NCI-H2171 treated with DMSO at 0.1 percent for 48 hours (cell line): ENCODE measurements around the gene SMIM41.

Experiments used
- DNase-seq: peaks from one replicate; lab custom pipeline; 2025; lab: John Stamatoyannopoulos, UW

SMIM41 gene

DNA sequence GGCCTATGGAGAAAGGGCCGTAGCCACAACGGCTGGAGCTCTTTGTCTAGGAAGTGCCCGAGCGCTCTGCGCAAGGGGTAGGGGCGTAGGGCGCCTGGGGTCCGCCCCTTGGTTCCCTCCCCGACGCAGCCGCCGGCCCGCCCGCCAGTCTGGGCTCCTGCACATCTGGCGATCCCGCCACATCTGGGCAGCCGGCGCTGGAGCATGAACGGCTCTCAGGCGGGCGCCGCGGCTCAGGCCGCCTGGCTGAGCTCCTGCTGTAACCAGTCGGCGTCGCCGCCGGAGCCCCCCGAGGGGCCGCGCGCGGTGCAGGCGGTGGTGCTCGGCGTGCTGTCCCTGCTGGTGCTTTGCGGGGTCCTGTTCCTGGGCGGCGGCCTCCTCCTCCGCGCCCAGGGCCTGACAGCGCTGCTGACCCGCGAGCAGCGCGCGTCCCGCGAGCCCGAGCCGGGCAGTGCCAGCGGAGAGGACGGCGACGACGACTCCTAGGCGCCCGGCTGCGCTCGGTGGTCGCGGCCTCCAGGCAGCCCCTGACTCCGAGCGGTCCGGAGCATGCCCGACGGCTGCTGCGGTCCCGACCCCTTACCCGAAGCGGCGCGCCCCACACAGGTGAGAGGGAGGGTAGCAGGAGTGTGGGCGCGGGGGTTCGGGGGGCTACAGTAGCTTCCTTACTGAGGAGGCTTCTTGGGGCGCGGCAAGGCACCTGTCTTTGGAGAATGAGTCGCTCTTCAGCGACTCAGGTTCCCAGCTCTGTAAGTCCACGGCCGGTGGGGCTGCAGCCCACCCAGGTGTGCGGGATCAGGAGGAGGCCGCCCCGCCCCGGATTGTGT, at the start of gene SMIM41:
Gene SMIM41 (plus strand): TSS at position 129 of the 827 bp plus-strand sequence. CDS start 76 bp downstream, at position 205.
- DNase-seq, result no peak

DNA sequence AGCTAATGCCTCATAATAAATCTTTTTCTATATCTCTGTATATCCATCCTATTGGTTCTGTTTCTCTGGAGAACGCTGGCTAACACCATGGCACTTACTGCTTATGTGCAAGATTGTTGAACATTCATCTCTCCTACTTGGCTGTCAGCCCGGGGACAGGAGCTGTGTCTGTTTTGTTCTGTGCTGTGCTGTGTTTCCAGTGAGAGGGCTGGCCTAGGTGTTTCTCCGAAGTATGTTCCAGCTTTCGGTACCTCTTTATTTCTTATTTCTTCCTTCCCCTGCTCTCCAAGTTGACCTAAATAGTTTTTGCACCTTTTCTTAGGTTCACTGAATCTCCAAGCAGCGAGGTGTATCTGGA, 47.1 kb upstream of the SMIM41 start:
- peak; percentile 62 for DNase-seq

DNA sequence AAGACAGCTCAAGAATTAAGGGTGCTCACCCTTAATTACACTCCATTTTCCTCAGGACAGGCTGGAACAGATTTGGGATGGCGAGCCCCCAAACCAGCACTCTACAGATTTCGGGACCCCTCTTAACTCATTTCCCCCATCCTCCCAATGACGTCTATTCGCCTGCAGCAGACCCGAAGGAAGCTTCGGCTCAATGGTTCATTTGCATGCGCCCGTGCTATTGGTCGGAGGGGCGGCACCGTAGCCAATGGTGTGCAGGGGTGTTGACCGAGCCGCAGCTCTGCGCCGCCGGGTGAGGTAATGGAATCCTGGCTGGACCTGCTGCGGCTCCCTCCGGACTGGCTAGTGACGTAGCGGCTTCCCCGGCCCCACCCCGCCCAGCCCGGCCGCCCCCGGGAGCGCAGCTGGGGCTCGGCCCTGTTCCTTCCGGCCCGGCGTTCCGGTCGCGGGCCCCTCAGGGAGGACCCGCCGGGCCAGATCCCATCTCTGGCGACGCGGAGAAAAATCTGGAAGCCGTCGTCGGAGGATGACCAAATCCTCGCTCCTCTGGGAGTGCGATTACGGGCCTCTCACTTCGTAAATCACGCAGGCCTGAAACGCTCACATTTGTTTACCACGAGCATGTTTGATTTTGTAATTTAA, 46.6 kb upstream of the SMIM41 start:
- peak; percentile 94 for DNase-seq

DNA sequence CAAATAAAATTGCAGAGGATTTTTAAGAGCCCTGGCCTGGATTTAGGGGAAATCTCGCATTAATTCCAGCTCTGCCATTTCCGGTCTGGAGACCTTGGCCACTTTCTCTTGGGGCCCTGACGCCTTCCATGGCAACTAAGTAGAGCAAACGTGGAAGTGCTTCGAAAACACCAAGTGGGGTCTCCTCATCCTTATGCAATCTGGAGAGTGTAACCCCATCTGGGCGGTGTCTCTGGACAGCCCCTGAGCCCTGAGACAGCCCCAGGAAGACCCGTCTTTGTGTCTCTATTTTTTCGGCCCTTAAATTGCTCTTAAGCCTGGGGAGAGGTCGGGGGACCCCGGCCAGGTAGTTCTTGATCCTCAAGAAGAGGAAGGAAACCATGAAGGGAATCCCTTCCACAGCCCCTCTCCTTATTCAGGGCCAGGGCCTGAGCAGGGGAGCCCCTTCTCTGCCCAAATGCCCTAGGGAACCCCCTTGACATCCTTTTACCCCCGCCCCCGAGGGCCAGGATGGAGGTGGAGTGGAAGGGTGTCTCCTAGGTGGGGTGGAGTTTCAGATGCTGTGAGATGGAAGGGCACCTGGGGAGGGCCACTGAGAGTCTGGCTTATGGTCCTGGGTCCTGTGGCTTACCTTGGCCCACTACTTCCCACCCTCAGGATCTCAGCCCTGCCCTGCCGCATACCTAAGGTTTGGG, 45.9 kb upstream of the SMIM41 start:
- no peak for DNase-seq

DNA sequence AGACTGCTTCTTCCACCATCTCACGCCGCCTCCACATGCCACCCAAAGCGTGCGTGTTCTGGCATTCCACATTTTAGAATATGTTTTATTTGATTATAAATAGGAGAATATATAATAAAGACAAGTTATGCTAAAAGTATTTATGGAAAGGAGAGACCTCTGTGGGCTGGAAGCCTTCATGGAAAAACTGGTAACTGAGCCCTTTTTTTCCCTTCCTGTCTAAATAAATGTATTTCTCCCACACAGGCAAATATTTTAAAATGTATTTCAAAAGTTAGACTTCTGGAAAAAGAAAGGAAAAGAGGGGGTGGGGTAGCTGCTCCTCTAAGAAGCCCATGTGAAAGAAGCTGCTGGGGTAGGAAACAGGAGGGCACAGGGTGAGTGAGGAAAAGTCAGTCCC, 44.3 kb upstream of the SMIM41 start:
- DNase-seq, result no peak

DNA sequence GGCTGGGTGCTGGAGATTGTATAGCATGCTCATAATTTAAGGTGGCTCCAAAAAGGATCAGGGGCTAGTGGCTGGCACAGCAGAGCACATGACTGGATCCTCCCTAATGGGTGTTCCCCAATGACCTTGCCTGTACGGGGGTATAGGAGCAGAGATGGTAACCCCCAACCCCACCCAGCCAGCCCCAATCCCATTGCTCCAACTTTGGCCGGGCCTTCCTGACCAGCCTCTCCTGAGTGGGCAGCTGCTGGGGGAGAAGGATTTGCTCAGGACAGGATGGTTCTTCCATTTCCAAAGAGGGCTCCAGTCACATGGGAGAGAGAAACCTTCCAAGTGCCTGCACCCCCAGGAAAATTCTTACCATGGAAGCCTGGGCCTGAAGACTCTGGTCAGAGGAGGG, 43.6 kb upstream of the SMIM41 start:
- DNase-seq, result no peak

DNA sequence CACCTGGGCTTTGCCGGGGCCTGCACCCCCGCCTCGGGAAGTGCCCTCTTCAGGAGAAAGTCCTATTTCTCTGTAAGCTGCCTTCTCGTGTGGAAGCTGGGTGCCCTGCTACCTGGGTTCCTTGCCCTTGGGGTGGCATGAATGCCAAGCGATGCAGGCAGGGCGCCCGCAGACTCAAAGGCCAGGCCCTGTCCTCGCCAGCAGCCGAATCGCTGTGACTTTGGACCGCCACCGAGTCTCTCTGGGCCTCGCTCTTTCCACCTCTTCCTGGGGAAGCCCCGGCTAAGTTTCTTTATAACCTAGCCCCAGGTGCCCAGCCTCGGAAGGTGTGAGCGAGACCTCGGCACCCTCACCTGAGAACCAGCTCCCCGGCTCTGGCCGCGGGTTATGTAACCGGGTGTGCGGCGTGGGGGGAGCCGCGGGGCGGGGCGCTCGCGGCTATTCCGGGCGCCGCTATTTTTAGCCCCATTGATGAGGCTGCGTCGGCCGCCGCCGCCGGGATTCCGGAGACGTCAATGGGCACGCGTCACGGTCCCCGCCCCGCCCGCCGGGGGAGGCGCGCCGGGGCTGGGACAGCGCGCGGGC, 42.8 kb upstream of the SMIM41 start:
- DNase-seq, result peak; percentile 56

DNA sequence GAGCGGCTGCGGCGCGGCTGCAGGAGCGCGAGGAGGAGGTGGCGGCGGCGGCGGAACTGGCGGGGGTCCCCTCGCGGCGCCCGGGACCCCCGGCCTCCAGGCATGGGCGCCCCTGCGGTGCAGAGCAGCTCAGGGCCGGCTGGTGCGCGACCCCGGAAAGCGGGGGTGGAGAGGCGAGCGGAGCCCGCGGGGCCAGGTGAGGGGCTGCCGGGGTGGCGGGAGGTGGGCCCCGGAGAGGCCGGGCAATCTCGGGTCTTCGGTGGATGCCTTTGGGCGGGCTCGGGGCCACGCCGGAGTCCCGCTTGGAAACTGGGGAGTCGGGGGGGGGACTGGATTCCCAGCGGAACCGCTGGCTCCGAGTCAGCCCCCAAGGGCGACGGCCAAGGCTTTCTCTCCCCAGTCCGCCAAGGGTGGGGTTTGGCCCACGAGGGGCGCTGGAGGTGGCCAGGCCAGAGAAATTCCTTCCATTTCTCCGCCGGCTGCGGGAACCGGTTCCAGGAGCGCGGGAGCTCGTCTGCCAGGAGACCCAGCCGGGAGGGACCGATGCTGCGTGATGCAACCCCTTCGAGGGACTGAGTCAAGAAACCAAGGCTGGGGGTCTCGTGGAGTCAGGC, 42.1 kb upstream of the SMIM41 start:
- peak; percentile 16 for DNase-seq

DNA sequence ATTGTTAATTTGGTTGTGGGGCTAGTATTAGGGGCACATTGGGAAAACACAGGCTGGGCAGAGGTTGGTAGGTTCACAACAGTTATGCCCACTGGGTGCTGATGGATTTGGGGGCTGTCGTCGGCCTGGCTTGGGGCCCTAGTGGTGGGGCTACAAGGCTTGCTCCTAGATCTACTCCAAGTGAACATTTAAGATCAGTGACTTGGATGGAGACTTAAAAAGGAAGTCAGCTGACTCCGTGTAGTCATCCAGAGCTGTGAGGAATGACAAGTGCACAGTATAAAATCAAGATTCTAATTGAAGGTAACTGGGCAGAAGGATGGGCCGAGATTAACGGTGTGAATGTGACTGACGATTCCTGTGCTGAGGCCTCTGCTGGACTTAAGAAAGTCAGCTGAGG, 41.1 kb upstream of the SMIM41 start:
- no peak for DNase-seq

DNA sequence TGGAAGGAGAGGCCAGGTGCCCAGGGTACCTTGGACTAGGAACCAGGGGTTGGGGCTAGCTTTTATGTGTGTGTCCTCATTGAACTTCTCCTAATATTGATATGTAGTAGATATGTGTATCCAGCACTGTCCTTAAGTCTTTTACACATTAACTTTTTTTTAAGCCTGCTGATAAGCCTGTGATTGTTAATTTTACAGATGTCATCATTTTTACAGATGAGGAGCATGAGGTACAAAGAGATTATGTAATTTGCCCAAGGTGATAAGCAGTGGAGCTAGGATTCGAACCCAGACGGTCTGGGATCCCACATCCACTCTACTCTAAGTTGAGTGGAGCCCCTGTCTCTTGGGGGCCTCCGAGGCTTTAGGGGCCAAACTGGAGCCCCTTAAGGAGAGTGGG, 38.5 kb upstream of the SMIM41 start:
- no peak for DNase-seq

DNA sequence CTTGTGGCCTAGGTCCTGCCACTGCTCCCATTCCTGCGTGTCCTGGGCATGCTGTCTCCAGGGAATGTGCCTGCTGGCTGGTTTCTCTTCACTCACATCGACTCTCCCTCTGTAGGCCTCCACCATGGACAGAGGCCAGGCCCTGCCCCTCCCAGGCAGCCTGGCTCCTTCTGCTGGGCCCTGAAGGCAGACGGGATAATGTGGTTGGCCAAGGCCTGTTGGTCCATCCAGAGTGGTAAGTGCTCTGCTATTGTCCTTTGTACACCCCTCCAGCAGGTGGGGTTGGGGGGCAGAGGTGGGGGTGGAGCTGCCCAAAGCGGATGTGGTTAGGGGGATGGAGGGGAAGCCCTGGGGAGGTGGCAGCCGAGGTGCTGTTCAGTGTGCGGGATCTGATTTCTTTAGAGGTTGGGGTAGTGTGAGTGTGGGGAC, 37.8 kb upstream of the SMIM41 start:
- no peak for DNase-seq

DNA sequence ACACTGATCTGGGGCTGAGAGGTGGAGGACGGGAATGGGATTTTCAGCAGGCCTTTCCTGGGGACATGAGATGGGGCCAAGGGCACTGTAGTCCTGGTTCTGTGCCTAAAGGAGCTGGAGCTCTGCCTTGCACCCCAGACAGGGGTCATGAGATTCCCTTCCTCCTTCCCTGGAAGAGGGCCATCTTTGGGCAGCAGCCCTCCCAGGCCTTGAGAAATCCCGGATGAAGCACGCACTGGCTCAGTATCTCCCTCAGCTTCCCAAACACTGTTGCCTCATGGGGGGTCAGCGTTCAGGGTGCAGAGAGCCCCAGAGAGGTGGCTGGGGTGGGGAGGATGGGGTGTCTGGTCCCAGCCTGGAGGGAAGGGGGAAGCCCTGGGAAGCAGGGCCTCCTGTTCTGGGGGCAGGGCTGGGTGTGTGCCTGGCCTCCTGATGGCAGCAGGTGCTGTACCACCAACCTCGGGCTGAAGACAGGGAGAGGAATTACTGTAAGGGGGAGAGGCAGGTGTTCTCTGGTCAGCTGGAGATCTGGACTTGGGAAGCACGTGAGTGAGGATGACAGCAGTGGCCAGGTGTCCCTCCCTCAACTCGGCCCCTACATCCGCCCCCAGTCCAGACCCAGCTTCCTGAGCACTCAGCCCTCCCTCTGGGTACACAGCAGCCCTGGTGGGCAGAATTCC, 36.7 kb upstream of the SMIM41 start:
- DNase-seq, result no peak

DNA sequence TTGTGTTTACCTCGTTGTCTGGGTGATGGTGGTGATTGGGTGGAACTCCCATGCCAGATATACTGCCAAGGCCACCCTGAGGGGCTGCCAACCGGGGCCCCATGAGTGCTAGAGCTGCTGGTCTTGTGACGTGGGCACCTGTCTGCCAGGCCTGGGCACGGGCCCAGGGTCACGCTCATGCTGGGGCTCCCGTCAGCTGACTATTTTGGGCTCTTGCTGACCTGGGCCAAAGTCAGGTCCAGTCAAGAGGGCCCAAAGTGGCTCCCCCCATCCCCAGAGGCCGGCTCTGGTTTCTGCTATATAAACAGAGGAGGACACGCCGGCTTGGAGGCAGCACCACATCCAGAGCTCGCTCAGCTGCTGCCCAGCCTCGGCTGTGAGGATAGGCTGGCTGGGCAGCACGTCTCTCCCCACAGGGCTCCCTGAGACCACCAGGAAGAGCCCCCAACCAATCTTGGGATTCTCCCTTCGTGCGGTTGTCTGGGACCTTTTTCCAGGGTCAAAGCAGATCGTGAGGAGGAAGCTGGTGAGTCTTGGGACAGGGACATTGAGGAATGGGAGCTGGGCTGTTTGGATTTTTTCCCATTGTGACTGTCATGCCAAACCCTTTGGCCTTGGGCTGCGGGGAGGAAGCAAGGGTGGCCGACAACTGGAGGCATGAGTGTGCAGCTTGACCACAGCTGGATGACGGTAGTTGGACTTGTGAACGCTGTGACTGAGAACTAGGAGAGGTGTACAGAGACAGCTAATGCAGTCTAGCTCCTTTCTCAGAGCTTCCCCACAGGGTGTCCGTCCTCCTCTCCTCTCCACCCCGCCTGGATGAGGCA, 35.9 kb upstream of the SMIM41 start:
- no peak for DNase-seq

DNA sequence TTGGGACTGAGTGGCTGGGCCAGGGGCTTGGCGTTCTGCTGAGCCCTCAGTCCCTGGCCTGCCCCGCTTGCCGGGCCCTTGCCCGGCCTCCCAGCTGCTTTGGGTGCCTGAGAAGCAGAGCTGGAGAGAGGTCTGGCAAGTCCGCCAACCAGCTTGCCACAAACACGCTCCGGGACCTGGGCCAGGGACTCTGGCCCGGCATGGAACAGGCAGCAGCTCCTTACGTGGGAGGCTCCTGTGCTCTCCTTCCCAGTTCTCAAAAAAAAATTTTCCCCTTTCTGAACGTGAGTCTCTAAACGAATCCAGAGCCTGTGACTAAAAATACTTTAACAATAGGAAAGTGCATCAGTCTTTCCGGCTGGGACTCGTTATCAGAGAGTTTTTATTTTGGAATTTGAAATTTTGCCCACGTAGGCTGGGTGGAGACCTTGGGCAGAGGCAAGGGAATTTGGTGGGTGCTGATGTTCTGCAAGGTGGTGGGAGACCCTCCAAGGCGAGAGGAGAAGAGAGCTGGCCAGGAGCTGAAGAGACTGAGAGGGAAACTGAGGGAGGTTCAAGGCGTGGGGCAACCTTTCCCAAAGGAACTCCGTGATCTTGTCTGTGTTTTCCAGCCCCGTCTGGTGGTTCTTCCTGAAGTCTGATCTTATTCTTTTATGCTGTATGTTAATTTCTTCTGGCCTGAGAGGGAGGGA, 35.1 kb upstream of the SMIM41 start:
- no peak for DNase-seq

DNA sequence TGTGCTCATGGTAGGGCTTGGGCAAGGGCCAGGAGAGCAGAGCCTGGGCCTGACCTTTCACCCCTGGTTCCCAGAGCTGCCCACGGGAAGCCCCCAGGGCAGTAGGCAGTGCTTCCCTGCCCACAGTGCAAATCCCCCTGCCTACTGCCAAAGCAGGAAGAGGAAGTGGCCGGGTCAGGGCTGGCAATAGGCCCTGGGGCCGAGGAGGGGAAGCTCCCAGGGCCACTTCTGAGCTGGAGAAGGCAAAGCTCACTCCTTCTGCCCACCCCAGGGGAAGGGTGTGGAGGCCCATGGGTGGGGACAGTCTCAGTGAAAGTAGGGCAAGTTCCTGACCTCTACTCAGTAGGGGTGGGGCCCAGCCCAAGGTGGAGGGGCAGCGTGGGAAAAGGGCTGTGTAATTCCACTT, 33.7 kb upstream of the SMIM41 start:
- DNase-seq, result no peak

DNA sequence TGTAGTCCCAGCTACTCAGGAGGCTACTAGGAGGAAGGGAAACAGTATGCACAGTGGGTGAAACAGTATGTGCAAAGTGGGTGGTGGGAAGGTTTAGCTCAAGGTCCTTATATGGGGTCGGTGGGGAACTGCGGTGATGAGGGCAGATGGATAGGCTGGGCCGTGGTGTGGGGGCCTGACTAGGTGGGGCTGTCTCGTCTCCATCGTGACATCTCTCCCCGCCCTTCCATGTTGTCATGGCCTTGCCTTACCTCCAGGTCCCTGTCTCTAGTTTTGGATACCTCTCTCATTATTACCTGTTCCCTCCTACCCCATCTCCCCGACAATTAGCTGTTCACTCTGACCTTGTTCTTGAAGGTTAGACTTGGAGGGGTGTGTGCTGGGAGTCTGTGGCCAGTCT, 32.6 kb upstream of the SMIM41 start:
- no peak for DNase-seq

DNA sequence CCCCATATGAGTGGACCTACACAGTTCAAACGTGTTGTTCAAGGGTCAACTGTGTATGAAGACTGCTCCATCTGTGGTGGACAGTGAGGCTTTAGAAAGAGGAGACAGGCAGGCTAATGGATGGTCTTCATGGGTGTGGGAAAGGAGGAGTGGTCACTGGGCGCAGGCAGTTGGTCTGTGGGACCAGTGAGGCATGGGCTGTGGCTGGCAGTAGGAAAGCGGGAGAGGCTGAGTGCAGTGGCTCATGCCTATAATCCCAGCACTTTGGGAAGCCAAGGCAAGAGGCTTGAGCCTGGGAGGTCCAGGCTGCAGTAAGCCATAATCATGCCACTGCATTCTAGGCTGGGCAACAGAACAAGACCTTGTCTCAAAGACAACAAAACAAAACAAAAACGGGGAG, 30.2 kb upstream of the SMIM41 start:
- DNase-seq, result no peak

DNA sequence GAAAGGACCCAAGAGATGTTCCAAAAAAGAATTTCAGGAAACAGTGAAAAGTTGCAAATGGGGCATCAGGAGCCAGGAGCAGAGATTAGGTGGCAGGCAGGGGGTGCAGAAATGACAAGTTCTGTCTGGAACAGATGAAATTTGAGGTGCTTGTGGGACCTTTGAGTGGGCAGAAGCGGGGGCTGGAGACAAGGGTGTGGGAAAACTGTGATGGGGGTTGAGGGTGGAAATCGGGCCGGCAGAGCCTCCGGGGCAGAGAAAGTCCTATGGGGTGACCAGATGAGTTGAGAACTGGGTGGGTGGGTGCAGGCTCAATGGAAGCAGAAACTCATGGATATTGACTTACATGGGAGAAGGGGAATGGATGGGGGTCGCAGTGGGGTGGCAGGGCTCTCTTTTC, 29.8 kb upstream of the SMIM41 start:
- DNase-seq, result no peak

DNA sequence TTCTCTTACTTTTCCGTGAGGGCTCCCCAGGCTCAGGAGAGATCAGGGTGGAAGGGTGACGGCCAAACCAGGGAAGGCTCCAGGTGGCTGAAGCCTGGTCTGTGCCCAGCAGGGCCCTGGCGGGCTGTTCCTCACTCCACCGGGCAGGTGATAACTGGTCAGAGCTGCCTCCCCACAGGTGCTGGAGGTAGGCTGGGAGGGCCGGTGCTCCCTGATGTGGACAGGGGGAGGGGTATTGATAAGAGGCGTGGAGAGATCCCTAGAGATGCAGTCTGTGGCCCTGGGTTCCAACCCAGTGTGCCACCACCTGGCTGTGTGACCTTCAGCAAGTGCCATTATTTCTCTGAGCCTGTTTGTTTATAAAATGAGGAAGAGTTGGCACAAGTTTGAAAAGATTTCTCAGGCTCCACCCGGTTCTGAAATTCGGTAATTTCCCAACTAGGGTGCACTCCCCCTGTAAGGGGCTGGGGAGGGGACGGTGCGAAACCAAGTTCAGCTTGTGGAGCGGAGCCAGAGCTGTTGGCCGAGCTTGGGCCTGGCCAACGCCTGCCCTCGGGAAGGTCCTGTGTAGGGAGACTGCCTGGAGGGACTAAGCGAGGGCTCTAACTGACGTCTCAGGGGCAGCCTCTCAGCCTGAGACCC, 29.3 kb upstream of the SMIM41 start:
- no peak for DNase-seq
